ENCODE measurements around the gene HTR3E. TPM values are rescaled to one million over a fixed set of nuclear protein-coding genes. Genes with fewer than 3 reads are reported as not detected.

The HTR3E gene
- total and polyA plus RNA-seq, 2 of the 13 experiments (the other 11 are each of a cell fraction or from before 2014, with no cell fraction given) = not detected

DNA sequence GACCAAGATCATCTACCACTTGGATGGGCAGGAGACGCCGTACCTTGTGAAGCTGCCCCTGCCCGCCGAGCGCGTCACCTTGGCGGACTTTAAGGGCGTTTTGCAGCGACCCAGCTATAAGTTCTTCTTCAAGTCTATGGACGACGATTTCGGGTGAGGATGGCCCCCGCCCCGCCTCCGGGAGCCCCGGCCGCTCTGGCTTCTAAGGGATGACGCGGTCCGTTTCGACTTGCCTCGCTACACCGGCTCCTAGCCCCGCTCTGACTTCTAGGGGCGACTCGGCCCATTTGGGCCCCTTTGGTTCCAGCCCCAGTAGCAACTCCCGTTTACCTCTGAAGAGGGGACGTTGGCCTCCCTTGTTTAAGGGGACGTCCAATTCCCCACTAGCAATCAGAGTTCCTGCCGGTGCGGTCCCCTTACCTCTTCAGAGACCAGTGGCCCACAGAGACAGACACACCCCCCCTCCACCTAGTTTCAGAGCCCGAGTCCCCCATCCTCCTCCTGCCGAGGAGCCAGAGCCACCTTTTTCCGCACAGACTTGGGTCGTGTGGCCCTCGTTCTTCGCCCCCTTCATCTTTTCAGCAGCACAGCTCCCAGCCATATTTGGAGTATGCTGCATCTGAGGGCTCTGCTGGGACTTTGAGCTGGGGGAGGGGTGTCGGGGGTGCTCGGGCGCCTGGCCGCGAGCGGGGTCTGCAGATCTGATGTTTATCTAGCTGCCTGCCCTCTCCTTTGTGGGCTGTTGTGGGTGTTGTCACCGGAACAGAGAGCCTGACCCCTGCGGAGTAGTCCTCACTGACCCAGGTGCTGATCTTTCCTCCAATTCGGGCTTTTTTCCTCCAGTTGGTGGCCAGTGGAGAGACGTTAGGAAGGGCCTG lies 59.0 kb downstream of the HTR3E start (continued):
- TF ChIP-seq AGO2 (optimal IDR thresholded peaks at IDR 0.05; ENCODE audit: low read depth, low read length) (peak; percentile 56), ZNF678 (CRISPR knock-in tag; IDR thresholded peaks at IDR 0.05) (0 out of 2 replicates have a peak, but pooled peaks have one; percentile 63), FOXO1 (CRISPR knock-in tag; IDR thresholded peaks at IDR 0.05) (peak; percentile 47; the same call in 1 of the 2 replicates), POLR2G (IDR thresholded peaks at IDR 0.05; ENCODE audit: low read depth, low read length) (peak; percentile 68), NCOA1 (CRISPR knock-in tag; IDR thresholded peaks at IDR 0.05) (0 out of 2 replicates have a peak, but pooled peaks have one; percentile 2), MTA1 (CRISPR knock-in tag; IDR thresholded peaks at IDR 0.05; ENCODE audit: borderline replicate concordance) (peak; percentile 50; the same call in 1 of the 2 replicates), HNF4G (IDR thresholded peaks at IDR 0.05; ENCODE audit: borderline replicate concordance, low read depth, low read length) (peak; percentile 72), HNF4G (CRISPR knock-in tag; IDR thresholded peaks at IDR 0.05; ENCODE audit: borderline replicate concordance, low read depth) (no peak; the same call in 1 of the 2 replicates), DR1 (CRISPR knock-in tag; IDR thresholded peaks at IDR 0.05) (no peak), ZNF296 (CRISPR knock-in tag; conservative IDR thresholded peaks at IDR 0.05) (0 out of 2 replicates have a peak, but pooled peaks have one; percentile 57), KLF16 (CRISPR knock-in tag; IDR thresholded peaks at IDR 0.05) (no peak), ZNF773 (CRISPR knock-in tag; IDR thresholded peaks at IDR 0.05; ENCODE audit: borderline replicate concordance) (no peak; the same call in 1 of the 2 replicates), ZNF558 (CRISPR knock-in tag; IDR thresholded peaks at IDR 0.05; ENCODE audit: borderline replicate concordance) (no peak), KDM4B (CRISPR knock-in tag; IDR thresholded peaks at IDR 0.05) (0 out of 2 replicates have a peak, but pooled peaks have one; percentile 23), CC2D1A (CRISPR knock-in tag; IDR thresholded peaks at IDR 0.05) (no peak), KDM5B (CRISPR knock-in tag; IDR thresholded peaks at IDR 0.05; ENCODE audit: borderline replicate concordance) (0 out of 2 replicates have a peak, but pooled peaks have one; percentile 22), PTBP1 (IDR thresholded peaks at IDR 0.05; ENCODE audit: low read depth, low read length, poor library complexity, severe bottlenecking) (no peak), AHR (CRISPR knock-in tag; IDR thresholded peaks at IDR 0.05) (peak; percentile 37; the same call in 1 of the 2 replicates), ZBTB7A (CRISPR knock-in tag; IDR thresholded peaks at IDR 0.05) (no peak; the same call in 1 of the 2 replicates), ZNF816 (CRISPR knock-in tag; IDR thresholded peaks at IDR 0.05; ENCODE audit: borderline replicate concordance) (0 out of 2 replicates have a peak, but pooled peaks have one; percentile 25), FOXK1 (CRISPR knock-in tag; IDR thresholded peaks at IDR 0.05; ENCODE audit: borderline replicate concordance, low read depth) (no peak), ZNF724P (CRISPR knock-in tag; IDR thresholded peaks at IDR 0.05; ENCODE audit: borderline replicate concordance) (no peak)
- TF ChIP-seq, protein P1, sequence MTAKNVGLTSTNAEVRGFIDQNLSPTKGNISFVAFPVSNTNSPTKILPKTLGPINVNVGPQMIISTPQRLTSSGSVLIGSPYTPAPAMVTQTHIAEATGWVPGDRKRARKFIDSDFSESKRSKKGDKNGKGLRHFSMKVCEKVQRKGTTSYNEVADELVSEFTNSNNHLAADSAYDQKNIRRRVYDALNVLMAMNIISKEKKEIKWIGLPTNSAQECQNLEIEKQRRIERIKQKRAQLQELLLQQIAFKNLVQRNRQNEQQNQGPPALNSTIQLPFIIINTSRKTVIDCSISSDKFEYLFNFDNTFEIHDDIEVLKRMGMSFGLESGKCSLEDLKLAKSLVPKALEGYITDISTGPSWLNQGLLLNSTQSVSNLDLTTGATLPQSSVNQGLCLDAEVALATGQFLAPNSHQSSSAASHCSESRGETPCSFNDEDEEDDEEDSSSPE (CRISPR knock-in tag; IDR thresholded peaks at IDR 0.05) = no peak
- TF ChIP-seq, protein P2, sequence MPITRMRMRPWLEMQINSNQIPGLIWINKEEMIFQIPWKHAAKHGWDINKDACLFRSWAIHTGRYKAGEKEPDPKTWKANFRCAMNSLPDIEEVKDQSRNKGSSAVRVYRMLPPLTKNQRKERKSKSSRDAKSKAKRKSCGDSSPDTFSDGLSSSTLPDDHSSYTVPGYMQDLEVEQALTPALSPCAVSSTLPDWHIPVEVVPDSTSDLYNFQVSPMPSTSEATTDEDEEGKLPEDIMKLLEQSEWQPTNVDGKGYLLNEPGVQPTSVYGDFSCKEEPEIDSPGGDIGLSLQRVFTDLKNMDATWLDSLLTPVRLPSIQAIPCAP (CRISPR knock-in tag; IDR thresholded peaks at IDR 0.05; ENCODE audit: low read depth) = no peak
- TF ChIP-seq, protein P3, sequence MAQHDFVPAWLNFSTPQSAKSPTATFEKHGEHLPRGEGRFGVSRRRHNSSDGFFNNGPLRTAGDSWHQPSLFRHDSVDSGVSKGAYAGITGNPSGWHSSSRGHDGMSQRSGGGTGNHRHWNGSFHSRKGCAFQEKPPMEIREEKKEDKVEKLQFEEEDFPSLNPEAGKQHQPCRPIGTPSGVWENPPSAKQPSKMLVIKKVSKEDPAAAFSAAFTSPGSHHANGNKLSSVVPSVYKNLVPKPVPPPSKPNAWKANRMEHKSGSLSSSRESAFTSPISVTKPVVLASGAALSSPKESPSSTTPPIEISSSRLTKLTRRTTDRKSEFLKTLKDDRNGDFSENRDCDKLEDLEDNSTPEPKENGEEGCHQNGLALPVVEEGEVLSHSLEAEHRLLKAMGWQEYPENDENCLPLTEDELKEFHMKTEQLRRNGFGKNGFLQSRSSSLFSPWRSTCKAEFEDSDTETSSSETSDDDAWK (CRISPR knock-in tag; IDR thresholded peaks at IDR 0.05) = no peak
- TF ChIP-seq, protein P4, sequence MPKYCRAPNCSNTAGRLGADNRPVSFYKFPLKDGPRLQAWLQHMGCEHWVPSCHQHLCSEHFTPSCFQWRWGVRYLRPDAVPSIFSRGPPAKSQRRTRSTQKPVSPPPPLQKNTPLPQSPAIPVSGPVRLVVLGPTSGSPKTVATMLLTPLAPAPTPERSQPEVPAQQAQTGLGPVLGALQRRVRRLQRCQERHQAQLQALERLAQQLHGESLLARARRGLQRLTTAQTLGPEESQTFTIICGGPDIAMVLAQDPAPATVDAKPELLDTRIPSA (CRISPR knock-in tag; IDR thresholded peaks at IDR 0.05; ENCODE audit: borderline replicate concordance) = no peak

All from HepG2 (cell line).